ENCODE data around the gene RAP2A.

The RAP2A gene

GRCh38 chr13:97436845-97437244 lies 2.9 kb downstream of the RAP2A start:
- H3K27ac ChIP-seq: no peak overlapping the region
- no peak for DNase-seq (ENCODE audit: low spot score)
- H3K4me3 ChIP-seq: peak overlapping the region; percentile 97
- TF ChIP-seq CTCF (IDR thresholded peaks at IDR 0.05): no peak

GRCh38 chr13:97437729-97438128 lies 3.8 kb downstream of the RAP2A start:
- H3K4me3 ChIP-seq: peak overlapping the region; percentile 97
- no peak for TF ChIP-seq CTCF (IDR thresholded peaks at IDR 0.05)

GRCh38 chr13:97438856-97439595 lies 5.1 kb downstream of the RAP2A start:
- Histone ChIP-seq H3K27ac (no peak overlapping the region), H3K4me3 (peak overlapping the region; percentile 97)
- DNase-seq (ENCODE audit: low spot score): no peak
- no peak for TF ChIP-seq CTCF (IDR thresholded peaks at IDR 0.05)

More at GRCh38 chr13:97437729-97438128, 3.8 kb downstream of the RAP2A start:
- DNase-seq (ENCODE audit: low spot score): no peak
- no peak overlapping the region for H3K27ac ChIP-seq

GRCh38 chr13:97440598-97441170 lies 6.7 kb downstream of the RAP2A start:
- TF ChIP-seq CTCF (IDR thresholded peaks at IDR 0.05): no peak
- no peak overlapping the region for H3K4me3 ChIP-seq
- no peak overlapping the region for H3K27ac ChIP-seq
- DNase-seq (ENCODE audit: low spot score): no peak

GRCh38 chr13:97441368-97441767 lies 7.4 kb downstream of the RAP2A start:
- TF ChIP-seq CTCF (IDR thresholded peaks at IDR 0.05): no peak
- no peak overlapping the region for H3K27ac ChIP-seq
- H3K4me3 ChIP-seq: no peak overlapping the region
- DNase-seq (ENCODE audit: low spot score): no peak

GRCh38 chr13:97445522-97446187 lies 11.7 kb downstream of the RAP2A start:
- no peak overlapping the region for H3K27ac ChIP-seq
- TF ChIP-seq CTCF (IDR thresholded peaks at IDR 0.05): no peak

More at GRCh38 chr13:97445522-97446187, 11.7 kb downstream of the RAP2A start:
- no peak overlapping the region for H3K4me3 ChIP-seq
- DNase-seq (ENCODE audit: low spot score): no peak

All from coronary artery (tissue), 2 donors.